GM10266 (cell line): ENCODE data around the gene KRTAP10-4.
"Not testable (repeated sequence)": the region's sequence is repeated elsewhere in the genome, so short reads cannot be mapped to it uniquely, and the experiment has no call there.

Experiments
- DNase-seq: peaks from one replicate; pipeline ENCODE4 v3.0.0; 2012; ENCODE audit errors: extremely low spot score
- TF ChIP-seq, protein P1 (sequence below): IDR thresholded peaks from 2 replicates; pipeline ENCODE4 v1.5.1; 2012; ENCODE audit warnings: mild to moderate bottlenecking, low read depth; ENCODE audit not compliant: control insufficient read depth, insufficient read depth; ENCODE audit errors: missing control alignments

Gene KRTAP10-4

GRCh38 chr21:44589094-44589493 is 15.6 kb downstream of the KRTAP10-4 start:
- no peak for DNase-seq
- TF ChIP-seq, protein P1, sequence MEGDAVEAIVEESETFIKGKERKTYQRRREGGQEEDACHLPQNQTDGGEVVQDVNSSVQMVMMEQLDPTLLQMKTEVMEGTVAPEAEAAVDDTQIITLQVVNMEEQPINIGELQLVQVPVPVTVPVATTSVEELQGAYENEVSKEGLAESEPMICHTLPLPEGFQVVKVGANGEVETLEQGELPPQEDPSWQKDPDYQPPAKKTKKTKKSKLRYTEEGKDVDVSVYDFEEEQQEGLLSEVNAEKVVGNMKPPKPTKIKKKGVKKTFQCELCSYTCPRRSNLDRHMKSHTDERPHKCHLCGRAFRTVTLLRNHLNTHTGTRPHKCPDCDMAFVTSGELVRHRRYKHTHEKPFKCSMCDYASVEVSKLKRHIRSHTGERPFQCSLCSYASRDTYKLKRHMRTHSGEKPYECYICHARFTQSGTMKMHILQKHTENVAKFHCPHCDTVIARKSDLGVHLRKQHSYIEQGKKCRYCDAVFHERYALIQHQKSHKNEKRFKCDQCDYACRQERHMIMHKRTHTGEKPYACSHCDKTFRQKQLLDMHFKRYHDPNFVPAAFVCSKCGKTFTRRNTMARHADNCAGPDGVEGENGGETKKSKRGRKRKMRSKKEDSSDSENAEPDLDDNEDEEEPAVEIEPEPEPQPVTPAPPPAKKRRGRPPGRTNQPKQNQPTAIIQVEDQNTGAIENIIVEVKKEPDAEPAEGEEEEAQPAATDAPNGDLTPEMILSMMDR = no peak

GRCh38 chr21:44589586-44590305 is 16.2 kb downstream of the KRTAP10-4 start:
- TF ChIP-seq, protein P1 = no peak
- no peak for DNase-seq

DNA sequence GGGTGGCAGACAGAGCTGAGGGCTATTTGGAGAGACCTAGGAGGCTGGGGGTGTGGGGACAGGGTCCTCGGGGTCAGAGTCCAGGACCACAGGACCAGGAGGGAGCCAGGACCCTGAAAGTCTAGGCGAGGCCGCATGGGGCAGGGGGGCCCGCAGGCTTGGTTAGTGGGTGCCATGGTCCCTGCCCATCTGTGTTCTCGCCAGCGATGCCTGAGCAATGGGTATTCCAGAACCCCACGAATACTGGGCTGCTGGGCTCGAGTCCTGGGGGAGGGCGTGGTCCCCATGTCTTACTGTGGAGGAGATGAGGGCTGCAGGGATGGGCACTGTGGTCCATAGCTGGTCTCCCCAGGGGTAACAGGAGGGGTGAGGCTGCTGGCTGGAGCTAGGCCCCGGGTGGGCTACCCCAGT is 16.8 kb downstream of the KRTAP10-4 start:
- TF ChIP-seq, protein P1 = no peak
- no peak for DNase-seq

DNA sequence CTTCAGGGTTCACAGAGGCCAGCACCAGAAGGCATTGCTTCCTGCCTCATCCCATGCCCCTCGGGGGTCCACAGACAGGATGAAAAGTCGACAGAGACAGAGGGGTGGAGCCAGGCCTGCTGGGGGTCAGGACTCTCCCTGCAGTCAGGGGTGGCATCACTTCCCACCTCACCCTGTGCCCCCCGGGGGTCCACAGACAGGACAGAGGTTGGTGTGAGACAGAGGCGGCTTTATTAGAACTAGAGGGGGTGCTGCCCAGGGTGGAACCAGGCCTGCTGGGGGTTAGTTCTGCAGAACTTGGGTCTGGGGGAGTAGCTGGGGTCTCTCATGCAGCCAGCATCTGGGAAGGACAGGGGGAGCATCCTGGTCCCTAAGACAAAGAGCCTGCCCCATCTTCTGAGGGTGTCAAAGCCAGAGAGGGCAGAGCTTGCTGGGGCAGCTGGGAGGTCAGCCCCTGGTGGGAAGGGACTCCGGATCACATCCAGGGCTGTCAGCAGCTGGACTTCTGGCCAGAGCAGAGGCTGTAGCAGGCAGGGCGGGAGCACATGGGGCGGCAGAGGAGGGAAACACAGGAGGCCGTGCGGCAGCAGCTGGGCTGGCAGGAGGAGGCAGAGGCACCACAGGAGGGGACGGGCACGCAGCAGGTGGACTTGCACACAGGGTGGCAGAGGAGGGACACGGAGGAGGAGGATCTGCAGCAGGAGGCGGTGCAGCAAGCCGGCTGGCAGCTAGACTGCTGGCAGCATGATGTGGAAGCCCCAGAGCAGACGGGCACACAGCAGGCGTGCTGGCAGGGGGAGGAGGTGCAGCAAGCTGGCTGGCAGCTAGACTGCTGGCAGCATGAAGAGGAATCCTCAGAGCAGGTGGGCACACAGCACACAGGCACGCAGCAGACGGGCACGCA is 17.6 kb downstream of the KRTAP10-4 start:
- DNase-seq = not testable (repeated sequence)

DNA sequence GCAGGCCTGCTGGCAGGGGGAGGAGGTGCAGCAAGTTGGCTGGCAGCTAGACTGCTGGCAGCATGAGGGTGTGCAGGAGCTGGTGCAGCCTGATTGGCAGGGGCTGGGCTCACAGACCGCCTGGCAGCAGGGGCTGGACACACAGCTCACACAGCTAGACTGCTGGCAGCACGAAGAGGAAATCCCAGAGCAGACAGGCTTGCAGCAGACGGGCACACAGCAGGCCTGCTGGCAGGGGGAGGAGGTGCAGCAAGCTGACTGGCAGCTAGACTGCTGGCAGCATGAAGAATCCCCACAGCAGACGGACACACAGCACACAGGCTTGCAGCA is 18.2 kb downstream of the KRTAP10-4 start:
- DNase-seq = not testable (repeated sequence)

- DNase-seq = no peak
- TF ChIP-seq, protein P1 = no peak
Measured at GRCh38 chr21:44592446-44593311, 19.1 kb downstream of the KRTAP10-4 start, which contains the start of gene KRTAP10-6. Gene KRTAP10-6, minus strand, starts transcription at chr21:44592505. Its CDS starts 21 bp downstream, at chr21:44592484.

DNA sequence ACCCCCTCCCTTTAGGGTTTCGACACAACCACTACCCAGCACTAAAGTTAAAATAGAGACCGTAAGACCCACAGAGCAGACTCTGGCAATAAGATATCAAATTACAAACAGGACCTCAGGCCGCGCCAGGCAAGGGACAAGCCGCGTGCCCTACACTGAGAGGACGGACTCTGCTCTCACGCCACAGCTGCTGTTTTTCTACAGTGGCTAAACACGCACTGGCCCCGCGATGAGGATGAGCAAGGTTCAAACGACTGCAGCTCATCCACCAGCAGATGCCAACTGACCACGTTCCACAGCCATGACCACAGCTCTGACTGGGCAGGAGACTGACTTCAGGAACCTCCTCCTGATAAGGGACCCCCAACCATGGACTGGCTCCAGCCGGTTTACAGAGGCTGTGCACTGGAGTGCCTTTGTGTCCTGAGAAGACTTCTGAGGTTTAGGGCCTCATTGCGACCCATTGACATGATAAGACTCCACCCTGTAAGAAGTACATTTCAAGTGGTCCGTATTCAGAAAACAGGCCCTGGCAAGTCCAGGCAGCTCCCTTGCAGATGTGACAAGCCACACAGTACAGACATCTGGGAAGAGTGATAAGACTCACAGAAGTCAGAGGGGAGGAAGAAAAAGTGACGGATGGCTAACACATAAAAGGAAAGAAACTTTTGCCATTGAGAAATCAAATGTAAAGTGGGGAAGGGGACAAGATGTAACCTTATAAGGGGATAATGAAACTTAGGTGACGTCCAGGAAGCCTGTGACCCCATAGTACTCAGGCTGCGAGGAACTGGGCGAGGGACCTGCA is 20.3 kb downstream of the KRTAP10-4 start:
- no peak for DNase-seq
- TF ChIP-seq, protein P1 = no peak
